GM13977 (cell line): Measurements from ENCODE around the gene HOXC9.

ENCODE experiments used
- DNase-seq: peaks from one replicate; pipeline ENCODE4 v3.0.0; 2012; ENCODE audit warnings: low spot score
- CTCF ChIP-seq: IDR thresholded peaks from 2 replicates; pipeline ENCODE4 v1.5.1; 2012; ENCODE audit warnings: mild to moderate bottlenecking, control low read depth; ENCODE audit not compliant: insufficient read depth; ENCODE audit errors: extremely low read depth, missing control alignments
- in situ Hi-C: fragments of 300-500 bp; cut with MboI; formaldehyde crosslinking; loops from one replicate; pipeline ENCODE4 v1.12.0; 2022; ENCODE audit warnings: low sequenced_read_pairs, low pct_unique_long_range_greater_than_20kb, mixed read lengths, inconsistent platforms; ENCODE audit not compliant: unreplicated experiment

HOXC9 gene

GRCh38 chr12:54025499-54026405 is 25.8 kb downstream of the HOXC9 start:
- no peak for TF ChIP-seq CTCF
- in situ Hi-C loops, result loop anchor here (10.0 to 25.0 kb wide), 2 partner anchors 88 to 169 kb away; partner anchors contain the start of gene HOXC13
- DNase-seq, result no peak

GRCh38 chr12:54026640-54027441 is 26.9 kb downstream of the HOXC9 start:
- in situ Hi-C loops, result loop anchor here (10.0 to 25.0 kb wide), 2 partner anchors 90 to 168 kb away; partner anchors contain the start of gene HOXC13
- TF ChIP-seq CTCF, result no peak
- DNase-seq, result no peak

GRCh38 chr12:54027442-54027786 is 27.5 kb downstream of the HOXC9 start:
- no peak for TF ChIP-seq CTCF
- in situ Hi-C loops, result loop anchor here (10.0 to 25.0 kb wide), 2 partner anchors 90 to 167 kb away; partner anchors contain the start of gene HOXC13
- no peak for DNase-seq

GRCh38 chr12:54028314-54029201 is 28.6 kb downstream of the HOXC9 start, which contains the start of gene HOXC6:
HOXC6 (plus strand) TSS chr12:54028440; CDS start chr12:54028522, 82 bp downstream.
- DNase-seq, result no peak
- in situ Hi-C loops, result loop anchor here (10.0 to 25.0 kb wide), 2 partner anchors 91 to 166 kb away; partner anchors contain the start of gene HOXC13
- TF ChIP-seq CTCF, result no peak

GRCh38 chr12:54029529-54030441 is 29.8 kb downstream of the HOXC9 start:
- in situ Hi-C loops, result loop anchor here (10.0 to 25.0 kb wide), 2 partner anchors 92 to 165 kb away; partner anchors contain the start of gene HOXC13
- no peak for TF ChIP-seq CTCF

More at GRCh38 chr12:54029529-54030441, 29.8 kb downstream of the HOXC9 start:
- DNase-seq, result no peak
